Measurements from ENCODE around the gene RGCC. TPM values are rescaled to one million over a fixed set of nuclear protein-coding genes. Genes with fewer than 3 reads are reported as not detected.

Gene RGCC, protein sequence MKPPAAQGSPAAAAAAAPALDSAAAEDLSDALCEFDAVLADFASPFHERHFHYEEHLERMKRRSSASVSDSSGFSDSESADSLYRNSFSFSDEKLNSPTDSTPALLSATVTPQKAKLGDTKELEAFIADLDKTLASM
- total RNA-seq (10 to 100 TPM; 14.1 to 76.4 (median 33.6) TPM), polyA plus RNA-seq (10 to 100 TPM in 2 of 3 donors, 1 to 10 TPM in 1; 5.1 to 14.6 (median 12.2) TPM)
- long read RNA-seq, donor 1, transcript RGCC-201 (5 exons, 960 nt) = major isoform, 22 of 22 reads
- long read RNA-seq, donor 1, partial matches to known transcripts = 0 of 22 reads
- long read RNA-seq, donor 1, other reads (novel, unspliced or antisense) = 0 of 22 reads
- long read RNA-seq, donor 2, transcript RGCC-201 (5 exons, 960 nt) = major isoform, 47 of 47 reads
- long read RNA-seq, donor 2, partial matches to known transcripts = 0 of 47 reads
- long read RNA-seq, donor 2, other reads (novel, unspliced or antisense) = 0 of 47 reads

GRCh38 chr13:41456768-41457588, at the start of gene RGCC:
Gene RGCC (plus strand): TSS chr13:41457550. CDS start chr13:41457708, 158 bp downstream.
- Histone ChIP-seq H3K9me3 (no peaks in the 10 kb centered on the region), H3K27ac (peak within 1 kb of the TSS in 7 of 8 donors; percentile 46 to 82 (median 69)), H3K4me1 (peaks cover 0 to 61% (median 37%) of the 10 kb centered on the region in 6 donors), H3K27me3 (replicated peaks in 1 of 7) (peaks cover 0 to 53% (median 26%) of the 10 kb centered on the region in 7 donors), H3K4me3 (peak within 1 kb of the TSS; percentile 58 to 76 (median 70)), H3K36me3 (no peaks in the 10 kb centered on the region)
- 3 to 12% (median 7%) methylated on average over 50 to 92 of the region's 92 CpGs for WGBS, 5 donors
- peak; percentile 93 for DNase-seq
- TF ChIP-seq POLR2A (IDR thresholded peaks at IDR 0.05) (peak in 1 of 3 donors; percentile 70), POLR2AphosphoS5 (IDR thresholded peaks at IDR 0.05) (peak; percentile 67 to 89 (median 80))
- TF ChIP-seq, protein P1, sequence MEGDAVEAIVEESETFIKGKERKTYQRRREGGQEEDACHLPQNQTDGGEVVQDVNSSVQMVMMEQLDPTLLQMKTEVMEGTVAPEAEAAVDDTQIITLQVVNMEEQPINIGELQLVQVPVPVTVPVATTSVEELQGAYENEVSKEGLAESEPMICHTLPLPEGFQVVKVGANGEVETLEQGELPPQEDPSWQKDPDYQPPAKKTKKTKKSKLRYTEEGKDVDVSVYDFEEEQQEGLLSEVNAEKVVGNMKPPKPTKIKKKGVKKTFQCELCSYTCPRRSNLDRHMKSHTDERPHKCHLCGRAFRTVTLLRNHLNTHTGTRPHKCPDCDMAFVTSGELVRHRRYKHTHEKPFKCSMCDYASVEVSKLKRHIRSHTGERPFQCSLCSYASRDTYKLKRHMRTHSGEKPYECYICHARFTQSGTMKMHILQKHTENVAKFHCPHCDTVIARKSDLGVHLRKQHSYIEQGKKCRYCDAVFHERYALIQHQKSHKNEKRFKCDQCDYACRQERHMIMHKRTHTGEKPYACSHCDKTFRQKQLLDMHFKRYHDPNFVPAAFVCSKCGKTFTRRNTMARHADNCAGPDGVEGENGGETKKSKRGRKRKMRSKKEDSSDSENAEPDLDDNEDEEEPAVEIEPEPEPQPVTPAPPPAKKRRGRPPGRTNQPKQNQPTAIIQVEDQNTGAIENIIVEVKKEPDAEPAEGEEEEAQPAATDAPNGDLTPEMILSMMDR (IDR thresholded peaks at IDR 0.05 in 8 of 11, conservative IDR thresholded peaks at IDR 0.05 in 3 of 11) = no peak
- intact Hi-C loops (cut with DNase I; ENCODE audit: low total_unique reads) = no loop called here

- intact Hi-C loops (cut with DNase I; ENCODE audit: low total_unique reads) = no loop called here
- no peak for DNase-seq
- Histone ChIP-seq H3K9me3 (no peaks in the 10 kb centered on the region), H3K4me1 (no peaks in the 10 kb centered on the region), H3K4me3 (no peak overlapping the region), H3K36me3 (no peaks in the 10 kb centered on the region), H3K27me3 (replicated peaks in 1 of 7) (no peaks in the 10 kb centered on the region), H3K27ac (no peak overlapping the region)
- TF ChIP-seq POLR2AphosphoS5 (IDR thresholded peaks at IDR 0.05) = no peak
- no peak for TF ChIP-seq POLR2A (IDR thresholded peaks at IDR 0.05)
- TF ChIP-seq, protein P1 (IDR thresholded peaks at IDR 0.05 in 8 of 11, conservative IDR thresholded peaks at IDR 0.05 in 3 of 11) = no peak
Measured at GRCh38 chr13:41408121-41408520, 49.2 kb upstream of the RGCC start.

- Histone ChIP-seq H3K4me3 (no peak overlapping the region), H3K36me3 (no peaks in the 10 kb centered on the region), H3K9me3 (no peaks in the 10 kb centered on the region), H3K27me3 (replicated peaks in 1 of 7) (no peaks in the 10 kb centered on the region), H3K27ac (no peak overlapping the region), H3K4me1 (no peaks in the 10 kb centered on the region)
- intact Hi-C loops (cut with DNase I; ENCODE audit: low total_unique reads) = no loop called here
- no peak for DNase-seq
- WGBS, 5 donors = 50 to 84% (median 77%) methylated on average over 1 of the region's 1 CpG
- TF ChIP-seq, protein P1 (IDR thresholded peaks at IDR 0.05 in 8 of 11, conservative IDR thresholded peaks at IDR 0.05 in 3 of 11) = no peak
- TF ChIP-seq POLR2A (IDR thresholded peaks at IDR 0.05) = no peak
- no peak for TF ChIP-seq POLR2AphosphoS5 (IDR thresholded peaks at IDR 0.05)
Measured at GRCh38 chr13:41408746-41409145, 48.6 kb upstream of the RGCC start.

Measured in spleen (tissue), 13 donors.